Natural killer cell (primary cell): Measurements from ENCODE around the gene S100A13. TPM values are rescaled to one million over a fixed set of nuclear protein-coding genes. Genes with fewer than 3 reads are reported as not detected.

ENCODE experiments used
- ATAC-seq, 3 donors: fragments of 150-1000 bp in 2 of 3; fragments of 200-7000 bp in 1 of 3; cut with Tn5 transposase; 1 replicate in 1 of 3; 2 replicates in 2 of 3; pipeline ENCODE4 v1.10.0; 2021; ENCODE audit warnings: mild to moderate bottlenecking in 2 of 3, moderate library complexity in 2 of 3
- DNase-seq, 2 donors: peaks; one replicate each; pipeline versions ENCODE4 v3.0.0 to v3.0.0-alpha.2; 2013 to 2021; ENCODE audit warnings: mixed read lengths in 1 of 2
- H3K27ac ChIP-seq: one replicate; pipeline ENCODE4 v1.5.1; 2013; ENCODE audit warnings: mild to moderate bottlenecking, low read length
- H3K27me3 ChIP-seq: one replicate; pipeline ENCODE4 v1.6.1; 2013; ENCODE audit warnings: low read length; ENCODE audit not compliant: control insufficient read depth, insufficient read depth
- H3K36me3 ChIP-seq: one replicate; pipeline ENCODE4 v1.6.1; 2013; ENCODE audit warnings: low read length; ENCODE audit not compliant: control insufficient read depth, insufficient read depth
- H3K4me1 ChIP-seq: one replicate; pipeline ENCODE4 v1.6.1; 2013; ENCODE audit warnings: low read length; ENCODE audit not compliant: control insufficient read depth, insufficient read depth
- H3K4me3 ChIP-seq: one replicate; pipeline ENCODE4 v1.5.1; 2013; ENCODE audit warnings: low read length
- H3K9me3 ChIP-seq: one replicate; pipeline ENCODE4 v1.6.1; 2013; ENCODE audit warnings: low read length; ENCODE audit not compliant: control insufficient read depth, insufficient read depth
- H3K27ac Mint-ChIP-seq, 2 donors: one replicate each; pipeline ENCODE4 v1.8.0; 2022; ENCODE audit warnings: mild to moderate bottlenecking in 2 of 2, mixed read lengths in 2 of 2, moderate library complexity in 1 of 2
- H3K27me3 Mint-ChIP-seq, 2 donors: one replicate each; pipeline ENCODE4 v1.8.0; 2022; ENCODE audit warnings: low read depth in 2 of 2, mixed read lengths in 2 of 2
- H3K36me3 Mint-ChIP-seq: one replicate; pipeline ENCODE4 v1.8.0; 2022; ENCODE audit warnings: mixed read lengths
- H3K4me1 Mint-ChIP-seq, 2 donors: one replicate each; pipeline ENCODE4 v1.8.0; 2022; ENCODE audit warnings: mixed read lengths in 2 of 2
- H3K4me3 Mint-ChIP-seq: one replicate; pipeline ENCODE4 v1.8.0; 2022; ENCODE audit warnings: mild to moderate bottlenecking, moderate library complexity, mixed read lengths
- H3K9me3 Mint-ChIP-seq, 2 donors: one replicate each; pipeline ENCODE4 v1.8.0; 2022; ENCODE audit warnings: mixed read lengths in 2 of 2
- WGBS: methylation state at CpG from one replicate; pipeline ENCODE4 v1.1.7; 2013; ENCODE audit warnings: missing lambda C conversion rate; ENCODE audit not compliant: insufficient coverage; 5-methylcytosine and 5-hydroxymethylcytosine counted together
- intact Hi-C: fragments of 100-400 bp; cut with micrococcal nuclease; formaldehyde crosslinking; loops from one replicate; pipeline ENCODE4 v1.14.2; 2022
- total RNA-seq, 4 donors: library from RNA; stranded (reverse); fragments of 120-200 nt in 1 of 4; gene quantifications; one replicate each; pipeline versions ENCODE4 v1.2.3 to v1.2.4, GENCODE V29; 2013 to 2022
- TF ChIP-seq, protein P1 (sequence below): fragments of 200-600 bp; IDR thresholded peaks from one replicate; pipeline ENCODE4 v1.8.0; 2022; ENCODE audit warnings: antibody characterized with exemption

Gene S100A13
- total RNA-seq, 3 donors from 2014 or later (not counting 1 experiment from before 2014, with no cell fraction given), result 4.0 to 5.8 (median 4.1) TPM

DNA sequence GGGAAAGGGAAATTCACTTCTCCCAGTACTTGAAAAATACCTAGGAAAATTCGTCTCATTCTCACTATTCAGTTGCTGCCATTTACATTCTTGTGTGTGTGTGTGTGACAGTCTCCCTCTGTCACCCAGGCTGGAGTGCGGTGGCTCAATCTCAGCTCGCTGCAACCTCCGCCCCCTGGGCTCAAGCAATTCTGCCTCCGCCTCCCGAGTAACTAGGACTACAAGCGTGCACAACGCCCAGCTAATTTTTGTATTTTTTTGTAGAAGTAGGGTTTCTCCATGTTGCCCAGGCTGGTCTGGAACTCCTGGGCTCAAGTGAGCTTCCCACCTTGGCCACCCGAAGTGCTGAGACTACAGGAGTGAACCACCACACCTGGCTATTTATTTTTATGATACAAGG is 32.4 kb upstream of the S100A13 start:
- 96% methylated on average over 6 of the region's 9 CpGs for WGBS
- no peak overlapping the region for H3K4me3 ChIP-seq
- Mint-ChIP-seq H3K27ac (peak overlapping the region; percentile 79 to 93), H3K27me3 (no peaks in the 10 kb centered on the region), H3K4me1 (peaks cover 7 to 13% of the 10 kb centered on the region in 2 donors), H3K9me3 (no peaks in the 10 kb centered on the region), H3K4me3 (peak overlapping the region; percentile 92), H3K36me3 (no peaks in the 10 kb centered on the region)
- H3K36me3 ChIP-seq, result peaks cover 42% of the 10 kb centered on the region
- H3K4me1 ChIP-seq, result peaks cover 18% of the 10 kb centered on the region
- H3K27ac ChIP-seq, result no peak overlapping the region
- intact Hi-C loops, result no loop called here
- ATAC-seq, result no peak
- TF ChIP-seq, protein P1, sequence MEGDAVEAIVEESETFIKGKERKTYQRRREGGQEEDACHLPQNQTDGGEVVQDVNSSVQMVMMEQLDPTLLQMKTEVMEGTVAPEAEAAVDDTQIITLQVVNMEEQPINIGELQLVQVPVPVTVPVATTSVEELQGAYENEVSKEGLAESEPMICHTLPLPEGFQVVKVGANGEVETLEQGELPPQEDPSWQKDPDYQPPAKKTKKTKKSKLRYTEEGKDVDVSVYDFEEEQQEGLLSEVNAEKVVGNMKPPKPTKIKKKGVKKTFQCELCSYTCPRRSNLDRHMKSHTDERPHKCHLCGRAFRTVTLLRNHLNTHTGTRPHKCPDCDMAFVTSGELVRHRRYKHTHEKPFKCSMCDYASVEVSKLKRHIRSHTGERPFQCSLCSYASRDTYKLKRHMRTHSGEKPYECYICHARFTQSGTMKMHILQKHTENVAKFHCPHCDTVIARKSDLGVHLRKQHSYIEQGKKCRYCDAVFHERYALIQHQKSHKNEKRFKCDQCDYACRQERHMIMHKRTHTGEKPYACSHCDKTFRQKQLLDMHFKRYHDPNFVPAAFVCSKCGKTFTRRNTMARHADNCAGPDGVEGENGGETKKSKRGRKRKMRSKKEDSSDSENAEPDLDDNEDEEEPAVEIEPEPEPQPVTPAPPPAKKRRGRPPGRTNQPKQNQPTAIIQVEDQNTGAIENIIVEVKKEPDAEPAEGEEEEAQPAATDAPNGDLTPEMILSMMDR, result no peak
- no peaks in the 10 kb centered on the region for H3K9me3 ChIP-seq
- DNase-seq, result no peak
- no peaks in the 10 kb centered on the region for H3K27me3 ChIP-seq

DNA sequence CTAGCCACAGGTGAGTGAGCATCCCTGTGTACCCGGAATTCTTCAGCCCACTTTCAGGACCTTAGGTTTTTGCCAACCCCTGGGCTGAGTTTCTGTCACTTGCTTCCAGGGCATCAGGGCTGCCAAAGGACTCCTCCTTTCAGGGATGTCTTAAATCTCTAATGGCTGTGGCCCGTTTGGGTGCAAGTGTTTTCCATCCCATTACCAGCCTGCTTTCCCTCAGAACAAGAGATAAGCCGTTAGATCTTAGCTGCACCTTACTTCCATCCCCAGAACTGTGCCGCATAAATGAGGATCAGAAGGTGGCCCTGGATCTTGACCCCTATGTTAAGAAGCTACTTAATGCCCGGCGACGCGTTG is 31.9 kb upstream of the S100A13 start:
- ATAC-seq (no peak), DNase-seq (no peak)
- whole genome bisulfite sequencing, result 58% methylated on average over 8 of the region's 8 CpGs
- peaks cover 18% of the 10 kb centered on the region for H3K4me1 ChIP-seq
- TF ChIP-seq, protein P1, result no peak
- peak overlapping the region; percentile 73 for H3K4me3 ChIP-seq
- H3K36me3 ChIP-seq, result peaks cover 37% of the 10 kb centered on the region
- Mint-ChIP-seq H3K4me3 (peak overlapping the region; percentile 92), H3K9me3 (no peaks in the 10 kb centered on the region), H3K4me1 (peaks cover 7 to 13% of the 10 kb centered on the region in 2 donors), H3K36me3 (no peaks in the 10 kb centered on the region), H3K27me3 (no peaks in the 10 kb centered on the region), H3K27ac (peak overlapping the region; percentile 79 to 93)
- H3K9me3 ChIP-seq, result no peaks in the 10 kb centered on the region
- peak overlapping the region; percentile 76 for H3K27ac ChIP-seq
- no peaks in the 10 kb centered on the region for H3K27me3 ChIP-seq
- intact Hi-C loops, result no loop called here

DNA sequence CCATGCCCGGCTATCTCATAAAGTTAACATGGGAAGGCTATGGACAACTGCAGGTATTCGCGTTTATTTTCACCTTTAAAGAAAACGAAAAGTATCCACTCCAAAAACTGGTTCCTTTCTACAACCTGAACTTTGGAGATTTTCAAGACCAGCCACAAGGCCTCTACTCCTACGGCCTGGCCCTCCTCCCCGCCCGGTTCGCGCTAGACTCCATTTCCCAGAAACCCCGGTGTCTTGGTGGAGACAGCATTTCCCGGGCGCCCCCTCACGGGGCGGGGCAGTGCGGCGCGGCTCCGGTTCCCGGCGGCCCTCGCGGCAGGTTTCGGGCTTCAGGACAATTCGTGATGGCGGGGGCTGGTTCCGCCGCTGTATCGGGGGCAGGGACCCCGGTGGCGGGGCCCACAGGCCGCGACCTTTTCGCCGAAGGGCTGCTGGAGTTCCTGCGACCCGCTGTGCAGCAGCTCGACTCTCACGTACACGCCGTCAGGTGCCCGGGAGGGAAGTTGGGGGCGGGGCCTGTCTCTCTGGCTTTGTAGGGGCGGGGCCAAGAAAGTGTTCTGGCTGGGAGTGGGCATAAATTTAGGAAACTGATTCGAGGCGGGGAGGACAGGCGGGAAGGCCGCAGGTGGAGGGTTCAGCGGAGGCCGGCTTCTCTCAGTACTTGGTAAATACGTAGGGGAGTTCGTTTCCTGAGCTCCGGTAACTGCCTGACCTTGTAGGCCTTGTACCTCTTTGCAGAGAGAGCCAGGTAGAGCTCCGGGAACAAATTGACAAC is 31.3 kb upstream of the S100A13 start, which contains the start of gene SNAPIN:
SNAPIN (plus strand) TSS at position 304 of the 775 bp plus-strand sequence; CDS start at position 345, 41 bp downstream.
- Mint-ChIP-seq H3K4me3 (peak within 1 kb of the TSS; percentile 92), H3K9me3 (no peaks in the 10 kb centered on the region), H3K27me3 (no peaks in the 10 kb centered on the region), H3K36me3 (no peaks in the 10 kb centered on the region), H3K27ac (peak within 1 kb of the TSS; percentile 79 to 93), H3K4me1 (peaks cover 7 to 13% of the 10 kb centered on the region in 2 donors)
- peaks cover 31% of the 10 kb centered on the region for H3K36me3 ChIP-seq
- DNase-seq (peak; percentile 86 to 91), ATAC-seq (peak; percentile 97 to 98 (median 97))
- H3K27me3 ChIP-seq, result no peaks in the 10 kb centered on the region
- intact Hi-C loops, result loop anchor here (1.0 kb wide), 1 partner anchor 13 kb away; no protein-coding TSS in a partner anchor
- H3K27ac ChIP-seq, result peak within 1 kb of the TSS; percentile 76
- H3K4me1 ChIP-seq, result peaks cover 18% of the 10 kb centered on the region
- peak within 1 kb of the TSS; percentile 73 for H3K4me3 ChIP-seq
- TF ChIP-seq, protein P1, result no peak
- no peaks in the 10 kb centered on the region for H3K9me3 ChIP-seq
- WGBS, result 3% methylated on average over 53 of the region's 53 CpGs
